Measurements from ENCODE around the gene TMEM30B.

TMEM30B gene

DNA sequence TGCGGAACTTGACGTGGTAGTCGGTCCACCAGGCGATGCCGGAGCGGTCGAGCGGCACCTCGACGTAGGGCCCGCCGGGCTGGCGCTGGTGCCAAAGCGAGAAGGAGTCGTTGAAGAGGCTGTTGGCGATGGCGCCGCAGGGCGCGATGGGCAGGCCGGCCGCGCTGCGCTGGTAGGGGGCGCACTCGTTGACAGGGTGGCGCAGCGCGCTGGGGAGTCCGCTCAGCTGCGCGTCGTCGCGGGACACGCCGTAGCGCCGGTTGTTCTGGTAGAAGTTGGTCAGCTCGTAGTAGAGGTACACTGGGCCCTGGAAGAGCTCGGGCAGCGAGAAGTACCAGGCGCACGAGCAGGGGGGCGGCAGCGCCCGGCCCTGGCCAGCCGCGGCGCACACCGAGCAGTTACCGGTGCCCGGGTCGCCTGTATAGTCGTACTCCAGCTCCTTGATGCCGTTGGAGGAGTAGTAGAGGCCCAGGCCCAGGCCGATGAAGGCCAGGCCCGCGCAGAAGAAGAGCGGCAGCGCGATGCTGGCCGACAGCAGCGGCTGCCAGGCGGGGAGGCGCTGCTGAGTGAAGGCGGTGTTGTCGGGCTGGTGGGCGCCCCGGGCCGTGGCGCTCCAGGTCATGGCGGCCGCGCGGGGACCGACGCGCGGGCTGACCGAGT, 482 bp downstream of the TMEM30B start:
- TF ChIP-seq, protein P1, sequence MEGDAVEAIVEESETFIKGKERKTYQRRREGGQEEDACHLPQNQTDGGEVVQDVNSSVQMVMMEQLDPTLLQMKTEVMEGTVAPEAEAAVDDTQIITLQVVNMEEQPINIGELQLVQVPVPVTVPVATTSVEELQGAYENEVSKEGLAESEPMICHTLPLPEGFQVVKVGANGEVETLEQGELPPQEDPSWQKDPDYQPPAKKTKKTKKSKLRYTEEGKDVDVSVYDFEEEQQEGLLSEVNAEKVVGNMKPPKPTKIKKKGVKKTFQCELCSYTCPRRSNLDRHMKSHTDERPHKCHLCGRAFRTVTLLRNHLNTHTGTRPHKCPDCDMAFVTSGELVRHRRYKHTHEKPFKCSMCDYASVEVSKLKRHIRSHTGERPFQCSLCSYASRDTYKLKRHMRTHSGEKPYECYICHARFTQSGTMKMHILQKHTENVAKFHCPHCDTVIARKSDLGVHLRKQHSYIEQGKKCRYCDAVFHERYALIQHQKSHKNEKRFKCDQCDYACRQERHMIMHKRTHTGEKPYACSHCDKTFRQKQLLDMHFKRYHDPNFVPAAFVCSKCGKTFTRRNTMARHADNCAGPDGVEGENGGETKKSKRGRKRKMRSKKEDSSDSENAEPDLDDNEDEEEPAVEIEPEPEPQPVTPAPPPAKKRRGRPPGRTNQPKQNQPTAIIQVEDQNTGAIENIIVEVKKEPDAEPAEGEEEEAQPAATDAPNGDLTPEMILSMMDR (IDR thresholded peaks at IDR 0.05; ENCODE audit: control insufficient read depth, insufficient read depth, low read depth, low read length, missing control alignments): peak; percentile 15
- H3K4me3 ChIP-seq (ENCODE audit: control insufficient read depth, low read depth, low read length): peak overlapping the region; percentile 47
- no peak for DNase-seq (ENCODE audit: low read depth)

DNA sequence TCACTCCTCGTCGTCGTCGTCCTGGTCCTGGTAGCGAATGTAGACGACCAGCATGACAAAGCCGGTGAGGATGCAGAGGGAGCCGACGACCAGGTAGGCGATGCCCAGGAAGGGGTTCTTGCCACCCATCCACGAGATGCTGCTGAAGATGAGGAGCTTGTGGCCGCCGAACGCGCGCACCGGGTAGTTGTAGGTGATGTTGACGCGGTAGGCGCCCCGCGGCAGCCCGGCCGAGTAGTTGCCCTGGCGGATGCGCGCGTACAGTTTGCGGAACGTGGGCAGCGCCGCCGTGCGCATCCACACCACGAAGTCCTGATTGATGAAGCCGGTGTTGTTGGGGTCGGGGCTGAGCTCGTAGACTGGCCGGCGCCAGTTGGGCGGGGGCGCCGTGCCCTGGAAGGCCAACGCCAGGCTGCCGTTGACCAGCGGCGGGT, 1.0 kb downstream of the TMEM30B start:
- H3K4me3 ChIP-seq (ENCODE audit: control insufficient read depth, low read depth, low read length): peak overlapping the region; percentile 47
- no peak for DNase-seq (ENCODE audit: low read depth)

DNA sequence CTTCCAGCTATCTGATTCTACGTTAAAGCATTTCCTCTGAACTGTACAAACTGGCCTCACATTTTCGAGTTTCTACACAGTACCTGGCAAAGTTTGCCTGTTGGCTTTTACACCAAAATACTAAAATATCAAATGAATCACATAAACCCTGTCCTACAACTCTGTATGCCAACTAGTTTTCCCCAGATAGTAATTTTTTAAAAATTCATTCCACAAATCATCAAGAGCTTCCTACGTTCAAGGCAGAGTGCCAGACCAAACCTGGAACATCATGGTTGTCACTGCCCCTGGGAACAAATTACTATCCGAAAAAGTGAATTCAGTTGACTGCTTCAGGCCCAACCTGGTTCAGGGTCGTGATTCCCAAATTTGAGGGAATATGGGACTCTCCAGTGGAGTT, 2.1 kb downstream of the TMEM30B start:
- H3K4me3 ChIP-seq (ENCODE audit: control insufficient read depth, low read depth, low read length): no peak overlapping the region
- TF ChIP-seq, protein P1 (IDR thresholded peaks at IDR 0.05; ENCODE audit: control insufficient read depth, insufficient read depth, low read depth, low read length, missing control alignments): no peak

More for the DNA sequence above, 1.0 kb downstream of the TMEM30B start:
- TF ChIP-seq, protein P1 (IDR thresholded peaks at IDR 0.05; ENCODE audit: control insufficient read depth, insufficient read depth, low read depth, low read length, missing control alignments): no peak

DNA sequence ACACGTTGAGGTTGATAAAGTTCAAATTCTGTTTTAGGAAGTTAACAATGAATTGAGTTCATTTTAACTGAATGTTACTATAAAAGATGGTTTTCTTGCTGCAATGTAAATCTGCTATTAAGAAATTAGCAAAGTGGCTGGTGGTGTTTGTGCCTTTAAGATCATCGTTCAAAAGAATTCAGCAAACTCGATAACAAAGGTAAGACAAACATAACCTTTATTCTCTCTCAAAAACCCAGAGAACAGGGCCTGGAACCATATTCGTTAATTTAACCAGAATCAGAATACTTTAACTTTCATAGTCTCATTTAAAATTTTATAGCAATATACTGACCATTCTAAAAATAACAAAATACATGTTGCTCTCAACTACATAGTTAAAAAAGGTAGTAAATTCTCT, 3.4 kb downstream of the TMEM30B start:
- H3K4me3 ChIP-seq (ENCODE audit: control insufficient read depth, low read depth, low read length): no peak overlapping the region
- TF ChIP-seq, protein P1 (IDR thresholded peaks at IDR 0.05; ENCODE audit: control insufficient read depth, insufficient read depth, low read depth, low read length, missing control alignments): no peak

More for the DNA sequence above, 2.1 kb downstream of the TMEM30B start:
- no peak for DNase-seq (ENCODE audit: low read depth)

DNA sequence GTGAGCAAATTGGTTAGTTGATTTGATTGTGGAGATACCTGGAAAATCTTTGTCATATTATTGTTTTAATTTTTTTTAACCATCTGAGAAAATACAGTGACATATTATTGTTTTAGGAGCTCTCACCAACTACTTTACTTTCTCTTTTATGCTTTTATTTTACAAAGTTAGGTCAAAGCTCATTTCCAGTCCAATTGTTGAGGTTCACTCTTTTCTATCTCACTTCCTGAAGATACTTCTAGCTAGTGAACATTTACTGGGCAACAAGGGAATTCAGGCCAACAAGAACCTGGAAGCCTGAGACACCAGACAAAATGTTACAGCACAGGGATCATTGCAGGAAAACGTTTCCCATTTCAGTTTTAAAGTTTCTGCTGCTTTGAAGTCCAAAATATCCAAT, 3.9 kb downstream of the TMEM30B start:
- no peak for DNase-seq (ENCODE audit: low read depth)
- TF ChIP-seq, protein P1 (IDR thresholded peaks at IDR 0.05; ENCODE audit: control insufficient read depth, insufficient read depth, low read depth, low read length, missing control alignments): no peak
- no peak overlapping the region for H3K4me3 ChIP-seq (ENCODE audit: control insufficient read depth, low read depth, low read length)

More for the DNA sequence above, 3.4 kb downstream of the TMEM30B start:
- no peak for DNase-seq (ENCODE audit: low read depth)

DNA sequence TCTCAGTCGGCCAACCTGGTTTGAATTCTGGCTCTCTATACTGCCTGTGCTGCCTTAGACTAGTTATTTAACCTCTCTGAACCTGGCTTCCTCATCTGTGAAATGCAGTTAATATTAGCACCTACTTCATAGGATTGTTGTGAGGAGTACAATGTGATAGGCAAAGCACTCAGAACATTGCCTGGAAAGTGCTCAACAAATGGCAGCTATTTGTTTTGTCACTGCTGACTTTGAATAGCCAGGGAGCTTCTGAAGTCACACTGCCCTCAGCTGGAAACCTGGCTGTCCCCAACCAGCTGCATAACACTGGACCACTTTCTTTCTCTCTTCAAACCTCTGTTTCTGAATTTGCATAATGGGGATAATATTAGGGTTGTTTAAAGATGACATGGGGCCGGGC, 9.6 kb downstream of the TMEM30B start:
- TF ChIP-seq, protein P1 (IDR thresholded peaks at IDR 0.05; ENCODE audit: control insufficient read depth, insufficient read depth, low read depth, low read length, missing control alignments): no peak
- DNase-seq (ENCODE audit: low read depth): no peak

More for the DNA sequence above, 9.6 kb downstream of the TMEM30B start:
- H3K4me3 ChIP-seq (ENCODE audit: control insufficient read depth, low read depth, low read length): no peak overlapping the region

Measured in AG09309 (cell line).